GM18520 (cell line): ENCODE measurements around the gene RCBTB1.

Source experiments
- ATAC-seq: cut with Tn5 transposase; IDR thresholded peaks from one replicate; pipeline ENCODE4 v1.9.1; 2021; ENCODE audit not compliant: unreplicated experiment

Gene RCBTB1

GRCh38 chr13:49561062-49561410, 24.3 kb downstream of the RCBTB1 start:
- no peak for ATAC-seq

GRCh38 chr13:49560270-49561061, 24.9 kb downstream of the RCBTB1 start:
- ATAC-seq = no peak

GRCh38 chr13:49559006-49559405, 26.4 kb downstream of the RCBTB1 start:
- no peak for ATAC-seq

- ATAC-seq = no peak
Measured at GRCh38 chr13:49554387-49554786, 31.0 kb downstream of the RCBTB1 start.

GRCh38 chr13:49553888-49554287, 31.5 kb downstream of the RCBTB1 start:
- no peak for ATAC-seq

GRCh38 chr13:49550942-49551644, 34.3 kb downstream of the RCBTB1 start:
- ATAC-seq = no peak

GRCh38 chr13:49549289-49549688, 36.1 kb downstream of the RCBTB1 start:
- ATAC-seq = no peak

- ATAC-seq = no peak
Measured at GRCh38 chr13:49546561-49546960, 38.8 kb downstream of the RCBTB1 start.

GRCh38 chr13:49545661-49546060, 39.7 kb downstream of the RCBTB1 start:
- ATAC-seq = no peak

- ATAC-seq = no peak
Measured at GRCh38 chr13:49543656-49544055, 41.7 kb downstream of the RCBTB1 start.

- no peak for ATAC-seq
Measured at GRCh38 chr13:49540552-49540951, 44.8 kb downstream of the RCBTB1 start.

- ATAC-seq = no peak
Measured at GRCh38 chr13:49539746-49540145, 45.6 kb downstream of the RCBTB1 start.

- no peak for ATAC-seq
Measured at GRCh38 chr13:49539313-49539712, 46.0 kb downstream of the RCBTB1 start.

GRCh38 chr13:49538404-49538803, 47.0 kb downstream of the RCBTB1 start:
- ATAC-seq = no peak

- ATAC-seq = no peak
Measured at GRCh38 chr13:49536144-49536873, 49.0 kb downstream of the RCBTB1 start.

- no peak for ATAC-seq
Measured at GRCh38 chr13:49533591-49534269, 51.6 kb downstream of the RCBTB1 start.

- no peak for ATAC-seq
Measured at GRCh38 chr13:49533011-49533410, 52.3 kb downstream of the RCBTB1 start.

GRCh38 chr13:49532593-49532992, 52.8 kb downstream of the RCBTB1 start:
- ATAC-seq = no peak

- no peak for ATAC-seq
Measured at GRCh38 chr13:49530457-49530856, 54.9 kb downstream of the RCBTB1 start.

- no peak for ATAC-seq
Measured at GRCh38 chr13:49528161-49528560, 57.2 kb downstream of the RCBTB1 start.

GRCh38 chr13:49527123-49527522, 58.2 kb downstream of the RCBTB1 start:
- no peak for ATAC-seq
